ENCODE data around the gene KDM4B. TPM values are rescaled to one million over a fixed set of nuclear protein-coding genes. Genes with fewer than 3 reads are reported as not detected.

The KDM4B gene
- total and polyA plus RNA-seq, 7 donors, result 9.3 to 45.9 (median 29.5) TPM

GRCh38 chr19:5080030-5080654 is 111.2 kb downstream of the KDM4B start:
- WGBS, 3 donors, result 57 to 77% (median 65%) methylated on average over 27 of the region's 27 CpGs
- Histone ChIP-seq H3K4me1 (no peaks in the 10 kb centered on the region), H3K4me3 (no peak overlapping the region), H3K36me3 (ENCODE audit: insufficient read depth in 1 of 2, low read depth in 1 of 2) (peaks cover 0 to 62% of the 10 kb centered on the region in 2 donors), H3K27me3 (ENCODE audit: insufficient read depth in 3 of 3, low read length in 2 of 3) (no peaks in the 10 kb centered on the region), H3K27ac (no peak overlapping the region), H3K9me3 (no peaks in the 10 kb centered on the region)
- DNase-seq (peak in 1 of 2 donors; percentile 51), ATAC-seq (peak; percentile 37 to 52 (median 49))
- no peak for TF ChIP-seq CTCF (IDR thresholded peaks at IDR 0.05)
- intact Hi-C loops (cut with DNase I), result no loop called here

GRCh38 chr19:5080809-5081208 is 111.9 kb downstream of the KDM4B start:
- intact Hi-C loops (cut with DNase I), result no loop called here
- DNase-seq, result no peak
- WGBS, 3 donors, result 90 to 95% (median 91%) methylated on average over 19 of the region's 19 CpGs
- Histone ChIP-seq H3K9me3 (no peaks in the 10 kb centered on the region), H3K4me1 (no peaks in the 10 kb centered on the region), H3K27me3 (ENCODE audit: insufficient read depth in 3 of 3, low read length in 2 of 3) (no peaks in the 10 kb centered on the region), H3K36me3 (ENCODE audit: insufficient read depth in 1 of 2, low read depth in 1 of 2) (peaks cover 0 to 62% of the 10 kb centered on the region in 2 donors), H3K27ac (no peak overlapping the region), H3K4me3 (no peak overlapping the region)
- ATAC-seq, result no peak
- no peak for TF ChIP-seq CTCF (IDR thresholded peaks at IDR 0.05)

- DNase-seq (peak in 1 of 2 donors; percentile 48), ATAC-seq (no peak)
- no peak for TF ChIP-seq CTCF (IDR thresholded peaks at IDR 0.05)
- Histone ChIP-seq H3K4me3 (no peak overlapping the region), H3K27me3 (ENCODE audit: insufficient read depth in 3 of 3, low read length in 2 of 3) (no peaks in the 10 kb centered on the region), H3K27ac (no peak overlapping the region), H3K4me1 (no peaks in the 10 kb centered on the region), H3K36me3 (ENCODE audit: insufficient read depth in 1 of 2, low read depth in 1 of 2) (peaks cover 0 to 62% of the 10 kb centered on the region in 2 donors), H3K9me3 (no peaks in the 10 kb centered on the region)
- WGBS, 3 donors, result 94 to 96% (median 95%) methylated on average over 28 of the region's 28 CpGs
- intact Hi-C loops (cut with DNase I), result no loop called here
Observed at GRCh38 chr19:5081443-5082161, 112.7 kb downstream of the KDM4B start.

- Histone ChIP-seq H3K9me3 (no peaks in the 10 kb centered on the region), H3K4me3 (no peak overlapping the region), H3K27ac (no peak overlapping the region), H3K27me3 (ENCODE audit: insufficient read depth in 3 of 3, low read length in 2 of 3) (no peaks in the 10 kb centered on the region), H3K4me1 (peaks cover 6% of the 10 kb centered on the region), H3K36me3 (ENCODE audit: insufficient read depth in 1 of 2, low read depth in 1 of 2) (peaks cover 0 to 61% of the 10 kb centered on the region in 2 donors)
- WGBS, 3 donors, result 68 to 76% (median 76%) methylated on average over 13 of the region's 13 CpGs
- no peak for ATAC-seq
- TF ChIP-seq CTCF (IDR thresholded peaks at IDR 0.05), result no peak
- DNase-seq, result peak; percentile 50 to 51
- intact Hi-C loops (cut with DNase I), result no loop called here
Observed at GRCh38 chr19:5083547-5083965, 114.6 kb downstream of the KDM4B start.

All from psoas muscle (tissue), 8 donors.